ENCODE data around the gene ITGA5. TPM values are rescaled to one million over a fixed set of nuclear protein-coding genes. Genes with fewer than 3 reads are reported as not detected.

The ITGA5 gene
- total RNA-seq, 2 donors from 2014 or later: 28.5 to 49.1 TPM

- ATAC-seq (no peak), DNase-seq (peak in 1 of 4 donors; percentile 51)
- Histone ChIP-seq H3K4me3 (no peak within 1 kb of the TSS), H3K36me3 (replicated peaks in 1 of 2; ENCODE audit: insufficient read depth in 1 of 2, low read depth in 2 of 2) (no peaks in the 10 kb centered on the region), H3K4me1 (peaks cover 27% of the 10 kb centered on the region), H3K27ac (no peak within 1 kb of the TSS), H3K9me3 (no peaks in the 10 kb centered on the region), H3K27me3 (no peaks in the 10 kb centered on the region)
- intact Hi-C loops (cut with DNase I): loop anchor here (5.0 to 10.0 kb wide), 3 partner anchors 72 to 140 kb away; no protein-coding TSS in a partner anchor
- WGBS, 2 donors: 58 to 81% methylated on average over 4 of the region's 4 CpGs
- no peak for TF ChIP-seq POLR2A (IDR thresholded peaks at IDR 0.05)
These were observed 54.7 kb downstream of the ITGA5 start, which contains the start of gene GPR84 for GRCh38 chr12:54364413-54364812. Gene GPR84, minus strand, starts transcription at chr12:54364486. Its CDS starts 635 bp downstream, at chr12:54363851.

DNA sequence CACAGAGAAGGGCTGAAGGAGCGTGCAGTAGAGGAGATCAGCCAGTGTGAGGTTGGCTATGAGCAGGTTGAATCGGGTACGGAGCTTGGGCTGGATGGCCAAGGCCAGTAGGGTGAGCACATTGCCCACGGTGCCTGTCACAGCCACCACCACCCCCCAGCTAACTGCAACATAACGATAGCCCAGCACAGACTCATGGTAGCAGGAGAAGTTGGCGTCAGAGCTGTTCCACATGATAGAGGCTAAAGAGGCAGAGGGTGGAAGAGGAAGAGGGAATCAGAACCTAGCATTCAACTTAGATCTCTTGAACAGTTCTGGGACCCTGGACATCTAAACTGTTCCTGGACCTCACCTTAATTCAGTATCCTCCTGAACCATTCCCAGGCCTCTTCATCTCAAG, 55.4 kb downstream of the ITGA5 start:
- no peak overlapping the region for H3K27ac ChIP-seq

GRCh38 chr12:54363047-54363446, 56.0 kb downstream of the ITGA5 start:
- intact Hi-C loops (cut with DNase I): loop anchor here (5.0 to 10.0 kb wide), 3 partner anchors 71 to 138 kb away; no protein-coding TSS in a partner anchor
- no peak overlapping the region for H3K4me3 ChIP-seq
- H3K27ac ChIP-seq: no peak overlapping the region

More for the DNA sequence above, 55.4 kb downstream of the ITGA5 start:
- H3K4me1 ChIP-seq: peaks cover 21% of the 10 kb centered on the region
- ATAC-seq: no peak
- no peaks in the 10 kb centered on the region for H3K36me3 ChIP-seq (replicated peaks in 1 of 2; ENCODE audit: insufficient read depth in 1 of 2, low read depth in 2 of 2)
- intact Hi-C loops (cut with DNase I): loop anchor here (5.0 to 10.0 kb wide), 3 partner anchors 71 to 139 kb away; no protein-coding TSS in a partner anchor
- no peaks in the 10 kb centered on the region for H3K27me3 ChIP-seq
- H3K9me3 ChIP-seq: no peaks in the 10 kb centered on the region
- DNase-seq: peak in 1 of 4 donors; percentile 37
- no peak overlapping the region for H3K4me3 ChIP-seq
- TF ChIP-seq POLR2A (IDR thresholded peaks at IDR 0.05): no peak
- 77 to 84% methylated on average over 4 to 6 of the region's 6 CpGs for WGBS, 2 donors

DNA sequence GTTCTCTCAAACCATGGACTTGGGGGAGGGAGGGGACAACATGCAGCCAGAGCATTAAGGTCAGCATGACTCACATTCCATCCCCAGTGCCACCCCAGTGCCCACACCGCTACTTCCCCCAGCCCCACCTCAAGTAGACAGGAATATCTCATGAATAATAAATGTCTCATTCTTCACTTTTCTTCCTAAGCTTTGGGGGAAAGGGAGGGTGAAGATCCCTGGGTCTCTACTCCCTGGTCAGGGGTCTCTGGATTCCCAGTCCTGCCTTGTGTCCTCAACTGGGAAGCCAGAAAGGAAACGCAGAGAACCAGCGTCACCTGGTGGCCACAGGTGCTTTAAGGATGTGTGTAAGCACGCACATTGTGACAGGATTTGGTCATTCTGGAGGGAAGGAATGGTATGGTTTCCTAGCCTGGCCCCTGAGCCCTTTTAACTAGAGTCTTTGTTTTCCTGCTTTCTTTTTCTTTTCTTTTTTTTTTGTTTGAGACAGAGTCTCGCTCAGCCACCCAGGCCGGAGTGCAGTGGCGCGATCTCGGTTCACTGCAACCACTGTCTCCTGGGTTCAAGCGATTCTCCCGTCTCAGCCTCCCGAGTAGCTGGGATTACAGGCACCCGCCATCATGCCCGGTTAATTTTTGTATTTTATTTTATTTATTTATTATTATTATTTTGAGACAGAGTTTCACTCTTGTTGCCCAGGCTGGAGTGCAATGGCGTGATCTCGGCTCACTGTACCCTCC, 58.2 kb downstream of the ITGA5 start:
- intact Hi-C loops (cut with DNase I): loop anchor here (5.0 to 10.0 kb wide), 3 partner anchors 69 to 136 kb away; no protein-coding TSS in a partner anchor
- Histone ChIP-seq H3K4me3 (no peak overlapping the region), H3K4me1 (peaks cover 43% of the 10 kb centered on the region), H3K27me3 (no peaks in the 10 kb centered on the region), H3K36me3 (replicated peaks in 1 of 2; ENCODE audit: insufficient read depth in 1 of 2, low read depth in 2 of 2) (no peaks in the 10 kb centered on the region), H3K27ac (peak overlapping the region in 3 of 4 donors; percentile 76 to 84 (median 81)), H3K9me3 (no peaks in the 10 kb centered on the region)
- ATAC-seq: peak; percentile 45
- TF ChIP-seq POLR2A (IDR thresholded peaks at IDR 0.05): no peak
- TF ChIP-seq, protein P1, sequence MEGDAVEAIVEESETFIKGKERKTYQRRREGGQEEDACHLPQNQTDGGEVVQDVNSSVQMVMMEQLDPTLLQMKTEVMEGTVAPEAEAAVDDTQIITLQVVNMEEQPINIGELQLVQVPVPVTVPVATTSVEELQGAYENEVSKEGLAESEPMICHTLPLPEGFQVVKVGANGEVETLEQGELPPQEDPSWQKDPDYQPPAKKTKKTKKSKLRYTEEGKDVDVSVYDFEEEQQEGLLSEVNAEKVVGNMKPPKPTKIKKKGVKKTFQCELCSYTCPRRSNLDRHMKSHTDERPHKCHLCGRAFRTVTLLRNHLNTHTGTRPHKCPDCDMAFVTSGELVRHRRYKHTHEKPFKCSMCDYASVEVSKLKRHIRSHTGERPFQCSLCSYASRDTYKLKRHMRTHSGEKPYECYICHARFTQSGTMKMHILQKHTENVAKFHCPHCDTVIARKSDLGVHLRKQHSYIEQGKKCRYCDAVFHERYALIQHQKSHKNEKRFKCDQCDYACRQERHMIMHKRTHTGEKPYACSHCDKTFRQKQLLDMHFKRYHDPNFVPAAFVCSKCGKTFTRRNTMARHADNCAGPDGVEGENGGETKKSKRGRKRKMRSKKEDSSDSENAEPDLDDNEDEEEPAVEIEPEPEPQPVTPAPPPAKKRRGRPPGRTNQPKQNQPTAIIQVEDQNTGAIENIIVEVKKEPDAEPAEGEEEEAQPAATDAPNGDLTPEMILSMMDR (IDR thresholded peaks at IDR 0.05): peak; percentile 59 to 96 (median 91)
- WGBS, 2 donors: 53 to 58% methylated on average over 16 of the region's 16 CpGs
- DNase-seq: peak; percentile 84 to 93 (median 88)

More at GRCh38 chr12:54363047-54363446, 56.0 kb downstream of the ITGA5 start:
- H3K27me3 ChIP-seq: no peaks in the 10 kb centered on the region
- DNase-seq (no peak), ATAC-seq (no peak)
- H3K9me3 ChIP-seq: no peaks in the 10 kb centered on the region
- no peak for TF ChIP-seq POLR2A (IDR thresholded peaks at IDR 0.05)
- TF ChIP-seq, protein P1 (IDR thresholded peaks at IDR 0.05): no peak
- peaks cover 21% of the 10 kb centered on the region for H3K4me1 ChIP-seq
- H3K36me3 ChIP-seq (replicated peaks in 1 of 2; ENCODE audit: insufficient read depth in 1 of 2, low read depth in 2 of 2): no peaks in the 10 kb centered on the region
- WGBS, 2 donors: 20 to 63% methylated on average over 1 to 8 of the region's 8 CpGs

DNA sequence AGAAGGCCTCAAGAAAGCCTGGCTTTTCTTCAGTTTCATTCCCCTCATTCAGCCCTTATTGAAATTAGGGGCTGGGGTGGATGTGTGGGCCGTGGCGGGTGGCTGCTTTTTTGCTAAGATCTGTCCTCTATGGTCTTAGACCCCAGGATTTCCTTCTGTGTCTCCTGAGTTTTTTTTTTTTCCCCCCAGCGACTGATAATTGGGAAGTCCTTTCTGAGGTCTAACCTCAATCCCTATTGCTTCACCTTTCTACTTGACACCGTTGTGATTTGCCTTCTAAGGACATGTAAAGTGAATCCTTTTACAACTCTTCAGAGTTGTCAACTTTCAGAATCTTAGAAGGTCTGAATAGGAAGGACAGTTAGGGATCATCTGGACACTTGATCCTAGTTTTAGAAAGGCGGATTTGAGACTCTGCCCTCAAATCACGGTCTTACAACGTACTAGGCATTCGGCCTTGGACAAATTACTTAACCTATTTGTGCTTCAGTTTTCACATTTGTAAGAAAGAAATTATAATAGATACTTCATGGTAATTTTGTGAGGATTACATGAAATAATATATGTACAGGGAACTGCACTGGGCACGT, 59.2 kb downstream of the ITGA5 start:
- Histone ChIP-seq H3K36me3 (replicated peaks in 1 of 2; ENCODE audit: insufficient read depth in 1 of 2, low read depth in 2 of 2) (no peaks in the 10 kb centered on the region), H3K4me1 (peaks cover 53% of the 10 kb centered on the region), H3K4me3 (no peak overlapping the region), H3K27ac (peak overlapping the region; percentile 76 to 84 (median 80)), H3K9me3 (no peaks in the 10 kb centered on the region), H3K27me3 (no peaks in the 10 kb centered on the region)
- intact Hi-C loops (cut with DNase I): loop anchor here (5.0 to 10.0 kb wide), 3 partner anchors 68 to 135 kb away; no protein-coding TSS in a partner anchor
- ATAC-seq: no peak
- no peak for DNase-seq
- TF ChIP-seq, protein P1 (IDR thresholded peaks at IDR 0.05): no peak
- TF ChIP-seq POLR2A (IDR thresholded peaks at IDR 0.05): peak in 1 of 3 donors; percentile 6
- WGBS, 2 donors: 31 to 34% methylated on average over 9 of the region's 9 CpGs

All from body of pancreas (tissue), 4 donors.